GM21723 (cell line): ENCODE measurements around the gene TRAF4.
A peak's percentile ranks its signal among the peaks of the same experiment; 100 is the strongest.

Experiments used
- ATAC-seq: cut with Tn5 transposase; IDR thresholded peaks from one replicate; pipeline ENCODE4 v1.9.1; 2021; ENCODE audit warnings: mild to moderate bottlenecking, moderate library complexity; ENCODE audit not compliant: unreplicated experiment

Gene TRAF4

DNA sequence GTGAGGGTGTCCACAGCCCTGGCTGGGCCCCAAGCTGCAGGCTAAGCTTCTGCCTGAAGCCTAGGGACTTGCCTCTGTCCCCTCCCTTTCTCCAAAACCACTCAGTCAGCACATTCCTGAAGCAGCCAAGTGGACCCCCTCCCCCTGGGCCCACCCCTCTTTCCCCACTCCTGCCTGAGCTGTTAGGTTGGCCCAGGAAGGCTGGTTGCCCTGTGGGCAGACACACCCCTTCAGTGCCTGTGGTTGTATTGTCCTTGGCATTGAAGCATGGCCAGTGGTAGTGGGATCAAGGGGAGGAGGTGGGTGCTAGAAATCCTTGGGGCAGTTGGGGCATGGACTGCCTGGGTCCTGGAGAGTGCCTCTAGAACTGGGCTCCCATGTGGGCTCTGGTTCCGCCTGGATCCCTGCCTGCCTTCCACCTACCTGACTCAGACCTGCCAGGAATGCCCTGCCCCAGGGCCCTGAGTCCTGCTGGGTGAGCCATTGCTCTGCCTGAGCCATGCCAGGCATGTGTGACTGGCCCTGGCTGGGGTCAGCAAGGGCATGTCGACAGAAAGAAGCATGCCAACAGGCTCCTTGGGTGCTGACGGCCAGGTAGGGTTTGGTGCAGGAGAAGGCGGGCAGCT is 2.1 kb downstream of the TRAF4 start:
- ATAC-seq = no peak

DNA sequence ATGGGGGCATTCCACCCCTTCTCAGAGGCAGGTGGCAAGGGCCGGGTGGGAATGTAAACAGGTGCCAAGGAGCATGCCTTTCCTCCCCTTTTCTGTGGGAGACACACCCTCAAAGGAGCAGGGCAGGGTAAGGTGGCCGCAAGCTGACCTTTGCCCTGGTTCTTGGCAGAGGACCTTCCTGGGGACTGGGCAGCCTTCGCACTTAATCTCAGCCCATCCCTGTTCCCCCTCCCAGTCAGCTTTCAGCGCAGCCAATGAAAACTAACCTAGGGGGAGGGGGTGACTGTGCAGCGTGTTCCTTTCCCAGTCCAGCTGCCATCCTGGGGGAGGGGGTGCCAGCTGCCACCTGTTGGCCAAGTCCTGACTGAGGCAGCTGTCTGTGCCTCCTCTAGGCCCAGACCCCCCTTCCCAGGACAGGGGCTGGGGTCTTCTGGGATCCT is 2.8 kb downstream of the TRAF4 start:
- no peak for ATAC-seq

DNA sequence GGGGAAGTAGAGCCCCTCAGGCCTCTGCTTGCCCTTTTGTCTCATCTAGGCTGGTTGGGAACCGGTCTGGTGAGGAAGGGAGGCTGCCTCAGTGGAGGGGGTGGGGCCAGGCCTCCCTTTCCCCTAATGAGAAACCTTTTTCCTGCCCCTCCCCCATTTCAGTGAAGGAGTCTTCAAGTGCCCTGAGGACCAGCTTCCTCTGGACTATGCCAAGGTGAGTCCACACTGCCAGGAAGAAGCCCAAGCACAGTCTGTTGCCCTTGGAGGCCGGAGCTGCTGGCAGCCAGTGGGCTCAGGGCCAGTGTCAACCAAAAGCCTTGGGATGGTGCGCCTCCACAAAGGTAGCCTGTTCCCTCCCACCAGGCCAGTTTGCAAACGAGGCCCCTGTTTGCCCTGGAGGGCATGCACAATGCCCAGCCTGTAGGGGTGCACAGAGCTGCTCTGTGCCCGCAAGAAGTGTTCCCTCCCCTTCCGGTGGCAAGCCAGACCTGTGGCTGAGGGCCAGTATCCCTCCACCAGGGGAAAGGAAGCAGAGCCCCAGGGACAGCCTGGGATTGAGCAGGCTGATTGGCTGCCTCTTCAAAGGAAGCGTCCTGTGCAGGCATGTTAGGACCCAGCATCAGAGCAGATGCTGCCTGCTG is 3.4 kb downstream of the TRAF4 start:
- no peak for ATAC-seq

DNA sequence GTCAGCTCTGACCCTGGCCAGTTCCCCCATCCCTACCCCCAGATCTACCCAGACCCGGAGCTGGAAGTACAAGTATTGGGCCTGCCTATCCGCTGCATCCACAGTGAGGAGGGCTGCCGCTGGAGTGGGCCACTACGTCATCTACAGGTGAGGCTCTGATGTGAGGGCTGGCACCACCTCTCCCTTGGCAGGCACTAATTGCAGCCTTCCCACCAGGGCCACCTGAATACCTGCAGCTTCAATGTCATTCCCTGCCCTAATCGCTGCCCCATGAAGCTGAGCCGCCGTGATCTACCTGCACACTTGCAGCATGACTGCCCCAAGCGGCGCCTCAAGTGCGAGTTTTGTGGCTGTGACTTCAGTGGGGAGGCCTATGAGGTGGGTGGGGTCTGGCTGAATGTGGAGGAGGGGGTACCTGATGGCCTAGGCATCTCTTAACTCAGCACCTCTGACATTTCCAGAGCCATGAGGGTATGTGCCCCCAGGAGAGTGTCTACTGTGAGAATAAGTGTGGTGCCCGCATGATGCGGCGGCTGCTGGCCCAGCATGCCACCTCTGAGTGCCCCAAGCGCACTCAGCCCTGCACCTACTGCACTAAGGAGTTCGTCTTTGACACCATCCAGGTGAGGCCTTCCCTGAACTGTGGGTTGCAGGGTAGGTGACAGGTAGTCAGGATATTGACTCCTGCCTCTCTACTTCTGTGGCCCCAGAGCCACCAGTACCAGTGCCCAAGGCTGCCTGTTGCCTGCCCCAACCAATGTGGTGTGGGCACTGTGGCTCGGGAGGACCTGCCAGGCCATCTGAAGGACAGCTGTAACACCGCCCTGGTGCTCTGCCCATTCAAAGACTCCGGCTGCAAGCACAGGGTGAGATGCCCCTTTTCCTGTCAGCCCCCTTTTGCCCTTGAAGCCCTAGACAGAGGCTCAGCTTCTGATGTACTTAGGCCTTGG is 4.3 kb downstream of the TRAF4 start:
- ATAC-seq = no peak

DNA sequence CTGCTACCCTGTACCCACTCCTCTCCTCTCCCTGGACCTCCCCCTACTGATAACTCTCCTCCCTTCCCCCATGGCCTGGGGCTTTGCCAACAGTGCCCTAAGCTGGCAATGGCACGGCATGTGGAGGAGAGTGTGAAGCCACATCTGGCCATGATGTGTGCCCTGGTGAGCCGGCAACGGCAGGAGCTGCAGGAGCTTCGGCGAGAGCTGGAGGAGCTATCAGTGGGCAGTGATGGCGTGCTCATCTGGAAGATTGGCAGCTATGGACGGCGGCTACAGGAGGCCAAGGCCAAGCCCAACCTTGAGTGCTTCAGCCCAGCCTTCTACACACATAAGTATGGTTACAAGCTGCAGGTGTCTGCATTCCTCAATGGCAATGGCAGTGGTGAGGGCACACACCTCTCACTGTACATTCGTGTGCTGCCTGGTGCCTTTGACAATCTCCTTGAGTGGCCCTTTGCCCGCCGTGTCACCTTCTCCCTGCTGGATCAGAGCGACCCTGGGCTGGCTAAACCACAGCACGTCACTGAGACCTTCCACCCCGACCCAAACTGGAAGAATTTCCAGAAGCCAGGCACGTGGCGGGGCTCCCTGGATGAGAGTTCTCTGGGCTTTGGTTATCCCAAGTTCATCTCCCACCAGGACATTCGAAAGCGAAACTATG is 5.2 kb downstream of the TRAF4 start:
- ATAC-seq = no peak

- ATAC-seq = no peak
Observed at GRCh38 chr17:28749516-28750177, 5.8 kb downstream of the TRAF4 start.

DNA sequence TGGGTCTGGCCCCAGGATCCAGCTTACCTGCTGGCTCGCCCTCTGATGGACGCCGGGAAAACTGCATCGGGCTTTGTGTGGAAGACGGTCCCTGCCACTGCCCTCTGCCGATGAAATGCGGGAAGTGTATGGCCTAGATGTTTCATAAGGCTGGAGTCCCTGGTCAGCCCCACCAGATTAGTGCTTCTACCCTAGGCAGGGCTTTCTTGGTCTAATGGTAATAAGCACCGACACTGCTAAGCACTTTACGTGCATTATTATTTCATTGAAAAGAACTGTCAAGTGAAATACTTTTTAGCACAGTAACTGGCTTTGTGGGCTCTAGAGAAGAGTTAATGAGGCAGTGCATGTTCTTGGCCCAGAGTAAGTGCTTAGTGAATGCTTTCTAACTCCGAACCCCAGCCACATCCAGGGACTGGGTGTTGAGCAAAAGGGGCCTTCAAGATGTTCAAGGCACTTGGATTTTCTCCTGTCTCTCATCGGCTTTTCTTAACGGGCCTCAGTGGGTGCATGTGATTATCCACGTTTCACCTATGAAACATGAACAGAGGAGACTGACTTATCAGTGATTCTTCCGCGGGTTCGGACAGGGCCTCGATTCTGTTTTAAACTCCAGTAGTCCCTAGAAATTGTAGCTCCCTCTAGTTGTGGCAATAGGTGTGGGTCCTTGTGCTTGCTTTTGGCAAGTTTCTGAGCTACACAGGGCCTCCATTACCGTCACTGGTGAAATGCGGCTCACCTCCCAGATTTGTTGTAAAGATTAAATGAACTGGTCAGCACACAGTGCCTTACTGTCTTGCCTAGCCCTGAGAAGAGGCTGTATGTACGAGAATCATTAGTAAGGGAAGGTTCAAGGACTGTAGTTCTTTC is 6.6 kb downstream of the TRAF4 start:
- peak; percentile 67 for ATAC-seq

GRCh38 chr17:28751600-28752366 is 8.0 kb downstream of the TRAF4 start:
- no peak for ATAC-seq

DNA sequence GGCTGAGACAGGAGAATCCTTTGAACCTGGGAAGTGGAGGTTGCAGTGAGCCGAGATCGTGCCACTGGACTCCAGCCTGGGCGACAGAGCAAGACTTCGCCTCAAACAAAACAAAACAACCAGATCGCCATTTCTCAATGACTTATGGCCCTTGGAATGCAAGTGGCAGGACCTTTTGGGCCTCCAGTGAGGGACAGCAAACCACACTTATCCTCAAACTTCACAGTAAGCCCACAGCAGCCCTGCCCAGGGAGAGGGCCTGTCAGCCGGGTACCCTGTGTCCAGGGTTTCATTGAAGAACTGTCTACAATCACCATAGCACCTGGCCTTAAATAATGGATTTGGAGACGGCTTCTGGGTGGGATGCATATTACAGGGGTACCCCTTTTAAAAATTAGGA is 11.7 kb downstream of the TRAF4 start:
- ATAC-seq = no peak

- ATAC-seq = no peak
Observed at GRCh38 chr17:28756049-28756804, 12.4 kb downstream of the TRAF4 start.

DNA sequence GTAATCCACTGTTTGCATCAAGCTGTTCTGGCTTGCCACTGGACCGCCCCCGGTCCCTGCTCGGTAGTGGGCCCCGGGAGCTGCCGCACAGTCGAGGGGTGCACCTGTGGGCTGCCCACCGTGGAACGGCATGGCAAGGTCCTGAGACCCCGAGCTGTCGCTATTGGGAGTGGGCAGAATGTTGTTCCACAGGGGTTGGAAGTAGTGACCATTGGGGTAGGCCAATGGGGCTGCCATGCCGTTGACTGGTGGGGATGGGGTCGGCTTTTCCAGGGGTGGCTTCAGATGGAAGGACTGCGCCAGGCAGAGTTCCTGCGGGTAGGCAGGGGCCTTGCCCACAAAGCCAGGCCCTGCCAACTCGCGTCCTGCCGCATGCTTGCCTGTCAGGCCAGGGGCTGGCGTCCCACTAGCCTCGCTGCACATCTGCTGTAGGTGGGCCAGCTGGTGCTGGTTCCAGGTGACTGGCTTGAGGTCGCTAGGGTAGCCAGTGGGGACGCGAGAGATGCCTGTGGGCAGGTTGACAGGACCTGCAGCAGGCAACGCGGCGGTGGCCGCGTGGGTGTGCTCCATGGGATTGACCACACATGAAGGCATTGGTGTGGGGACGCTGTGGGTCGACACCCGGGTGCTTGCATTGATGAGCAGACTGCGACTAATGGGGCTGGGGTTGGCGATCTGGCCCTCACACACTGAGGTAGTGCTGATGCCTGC is 14.8 kb downstream of the TRAF4 start:
- no peak for ATAC-seq

- ATAC-seq = no peak
Observed at GRCh38 chr17:28759256-28759865, 15.6 kb downstream of the TRAF4 start.

DNA sequence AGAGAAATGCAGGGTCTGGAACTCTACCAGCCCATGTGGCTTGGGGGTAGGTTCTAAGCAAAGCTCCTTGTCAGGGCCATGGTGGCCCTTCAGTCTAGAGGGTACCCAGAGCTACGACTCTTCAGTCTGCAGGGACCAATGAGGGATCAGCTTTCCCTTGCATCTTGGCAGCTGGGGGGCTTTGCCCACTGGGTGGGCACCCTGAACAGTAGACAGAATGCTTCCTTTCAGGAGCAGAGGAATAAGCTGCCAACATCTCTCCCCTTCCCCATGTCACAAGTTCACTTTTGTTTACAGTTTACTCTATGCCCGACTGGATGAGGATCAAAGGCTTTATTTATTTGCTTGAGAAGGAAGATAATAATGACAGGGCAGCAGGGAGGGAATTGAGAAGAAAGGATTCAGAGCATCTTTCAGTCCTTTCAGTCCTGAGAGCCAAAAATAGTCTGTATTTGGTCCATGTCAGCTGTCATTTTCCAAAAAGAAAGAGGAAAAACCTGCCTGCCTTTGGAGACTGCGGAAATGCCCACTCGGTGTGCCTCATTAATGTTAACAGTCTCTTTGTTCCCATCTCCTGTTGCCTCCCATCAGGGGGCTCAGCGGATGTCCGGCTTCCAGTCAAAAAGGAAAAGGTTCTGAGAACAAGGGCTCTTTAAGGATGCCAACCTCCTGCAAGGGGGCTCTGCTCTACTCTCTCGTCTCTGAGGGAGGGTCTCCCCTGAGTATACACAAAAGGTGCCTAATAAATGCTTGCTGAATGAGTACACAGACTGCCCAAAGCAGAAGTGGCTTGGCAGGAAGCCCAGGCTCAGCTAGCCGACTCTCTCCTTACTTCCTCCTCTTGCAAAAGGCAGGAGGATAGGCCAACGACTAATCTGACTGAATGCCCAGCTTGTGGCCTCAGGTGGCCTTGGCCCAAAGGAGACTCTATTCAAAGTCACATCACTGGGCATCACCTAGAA is 17.1 kb downstream of the TRAF4 start:
- no peak for ATAC-seq

GRCh38 chr17:28763137-28763799 is 19.5 kb downstream of the TRAF4 start:
- peak; percentile 63 for ATAC-seq

GRCh38 chr17:28763804-28764266 is 20.0 kb downstream of the TRAF4 start:
- ATAC-seq = peak; percentile 42
